ENCODE measurements around the gene CHST11. TPM values are rescaled to one million over a fixed set of nuclear protein-coding genes. Genes with fewer than 3 reads are reported as not detected.

CHST11 gene
- total and polyA plus RNA-seq, 2 of the 4 experiments (the other 2 are of a cell fraction) = 1.4 to 2.7 TPM

GRCh38 chr12:104615048-104615561 is 158.4 kb downstream of the CHST11 start:
- Histone ChIP-seq H2AK9ac (replicated peaks; ENCODE audit: low read depth, low read length, poor library complexity) (no peak overlapping the region), H2BK120ac (ENCODE audit: low read depth, low read length) (no peak overlapping the region), H2AK5ac (ENCODE audit: low read depth, low read length) (no peak overlapping the region), H4K8ac (ENCODE audit: low read depth in 2 of 2, low read length in 2 of 2) (no peak overlapping the region), H3K23ac (ENCODE audit: low read depth, low read length) (no peak overlapping the region), H3K18ac (ENCODE audit: low read depth, low read length) (no peak overlapping the region), H3K27ac (ENCODE audit: insufficient read depth, low read length) (no peak overlapping the region), H3K36me3 (ENCODE audit: control insufficient read depth, insufficient read depth, low read length) (no peaks in the 10 kb centered on the region), H3K9ac (ENCODE audit: low read depth, low read length) (no peak overlapping the region), H3K9me1 (ENCODE audit: insufficient read depth, low read length) (peaks cover 3% of the 10 kb centered on the region; the same call in 1 of the 2 replicates), H3K4me2 (ENCODE audit: low read depth, low read length) (no peak overlapping the region), H4K5ac (ENCODE audit: low read depth, low read length) (no peak overlapping the region), H3K56ac (ENCODE audit: extremely low read depth, insufficient read depth, low read length) (no peak overlapping the region), H3K4me1 (ENCODE audit: control insufficient read depth, insufficient read depth, low read length) (no peaks in the 10 kb centered on the region), H3K4me3 (ENCODE audit: insufficient read depth, low read depth, low read length) (no peak overlapping the region), H2AFZ (replicated peaks; ENCODE audit: low read length, poor library complexity) (no peak overlapping the region), H4K91ac (ENCODE audit: insufficient read depth, low read depth, low read length) (no peak overlapping the region), H3K14ac (replicated peaks; ENCODE audit: low read depth, low read length) (no peak overlapping the region), H2BK5ac (ENCODE audit: low read depth, low read length, poor library complexity, severe bottlenecking) (no peak overlapping the region), H3K79me1 (ENCODE audit: low read depth in 1 of 2, low read length in 2 of 2) (no peaks in the 10 kb centered on the region), H3K27me3 (ENCODE audit: control insufficient read depth, insufficient read depth, low read length) (peaks cover 2% of the 10 kb centered on the region), H2BK20ac (ENCODE audit: low read depth, low read length) (no peak overlapping the region), H3K4ac (ENCODE audit: low read depth, low read length) (no peak overlapping the region), H2BK15ac (ENCODE audit: low read depth, low read length) (no peak overlapping the region), H4K20me1 (ENCODE audit: insufficient read depth, low read length) (no peaks in the 10 kb centered on the region; the same call in 1 of the 2 replicates), H3K9me3 (ENCODE audit: control insufficient read depth, insufficient read depth, low read length) (no peaks in the 10 kb centered on the region)
- TF ChIP-seq BHLHE40 (IDR thresholded peaks at IDR 0.05; ENCODE audit: low read depth, low read length) (no peak), CEBPB (IDR thresholded peaks at IDR 0.05; ENCODE audit: low read depth, low read length) (no peak), MAFK (IDR thresholded peaks at IDR 0.05; ENCODE audit: low read depth, low read length) (no peak), CTCF (conservative IDR thresholded peaks at IDR 0.05; ENCODE audit: low read depth, low read length) (no peak), NFE2L2 (IDR thresholded peaks at IDR 0.05; ENCODE audit: low read depth, low read length) (no peak), MAZ (IDR thresholded peaks at IDR 0.05; ENCODE audit: borderline replicate concordance, low read depth, low read length) (no peak), RFX5 (IDR thresholded peaks at IDR 0.05; ENCODE audit: low read depth, low read length) (no peak), POLR2A (IDR thresholded peaks at IDR 0.05; ENCODE audit: low read depth, low read length) (no peak), ELK1 (IDR thresholded peaks at IDR 0.05; ENCODE audit: borderline replicate concordance, low read depth, low read length) (no peak)
- in situ Hi-C loops (cut with MboI; ENCODE audit: low sequenced_read_pairs) (no loop called here), dilution Hi-C loops (cut with HindIII; ENCODE audit: low sequenced_read_pairs, unreplicated experiment) (no loop called here), intact Hi-C loops (cut with micrococcal nuclease) (no loop called here)
- no peak for DNase-seq
- BruUV-seq (replicated peaks) = no TSS peak
- ChIA-PET CTCF (no interaction called here), POLR2A (ENCODE audit: unreplicated experiment) (no interaction called here)
- WGBS, 2 experiments (ENCODE audit: extremely low coverage in 2 of 2, insufficient read length in 1 of 2) = 44% methylated on average over 8 of the region's 12 CpGs; no CpG with 5 or more reads in 1 of the 2 experiments
- ATAC-seq (ENCODE audit: low read depth) = no peak
